ENCODE results near the gene KCNB1.

- TF ChIP-seq, protein P1, sequence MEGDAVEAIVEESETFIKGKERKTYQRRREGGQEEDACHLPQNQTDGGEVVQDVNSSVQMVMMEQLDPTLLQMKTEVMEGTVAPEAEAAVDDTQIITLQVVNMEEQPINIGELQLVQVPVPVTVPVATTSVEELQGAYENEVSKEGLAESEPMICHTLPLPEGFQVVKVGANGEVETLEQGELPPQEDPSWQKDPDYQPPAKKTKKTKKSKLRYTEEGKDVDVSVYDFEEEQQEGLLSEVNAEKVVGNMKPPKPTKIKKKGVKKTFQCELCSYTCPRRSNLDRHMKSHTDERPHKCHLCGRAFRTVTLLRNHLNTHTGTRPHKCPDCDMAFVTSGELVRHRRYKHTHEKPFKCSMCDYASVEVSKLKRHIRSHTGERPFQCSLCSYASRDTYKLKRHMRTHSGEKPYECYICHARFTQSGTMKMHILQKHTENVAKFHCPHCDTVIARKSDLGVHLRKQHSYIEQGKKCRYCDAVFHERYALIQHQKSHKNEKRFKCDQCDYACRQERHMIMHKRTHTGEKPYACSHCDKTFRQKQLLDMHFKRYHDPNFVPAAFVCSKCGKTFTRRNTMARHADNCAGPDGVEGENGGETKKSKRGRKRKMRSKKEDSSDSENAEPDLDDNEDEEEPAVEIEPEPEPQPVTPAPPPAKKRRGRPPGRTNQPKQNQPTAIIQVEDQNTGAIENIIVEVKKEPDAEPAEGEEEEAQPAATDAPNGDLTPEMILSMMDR (IDR thresholded peaks at IDR 0.05; ENCODE audit: poor library complexity, severe bottlenecking), result no peak
- TF ChIP-seq REST (IDR thresholded peaks at IDR 0.05; ENCODE audit: borderline replicate concordance), result no peak
These were observed 56.1 kb downstream of the KCNB1 start for GRCh38 chr20:49426395-49426794.
